HG02938 (cell line): Measurements from ENCODE around the gene WDR89.
"Not testable (repeated sequence)": the region's sequence is repeated elsewhere in the genome, so short reads cannot be mapped to it uniquely, and the experiment has no call there.

Source experiments
- ATAC-seq: cut with Tn5 transposase; IDR thresholded peaks from one replicate; pipeline ENCODE4 v1.9.1; 2021; ENCODE audit warnings: mild to moderate bottlenecking, moderate library complexity; ENCODE audit not compliant: unreplicated experiment

The WDR89 gene

DNA sequence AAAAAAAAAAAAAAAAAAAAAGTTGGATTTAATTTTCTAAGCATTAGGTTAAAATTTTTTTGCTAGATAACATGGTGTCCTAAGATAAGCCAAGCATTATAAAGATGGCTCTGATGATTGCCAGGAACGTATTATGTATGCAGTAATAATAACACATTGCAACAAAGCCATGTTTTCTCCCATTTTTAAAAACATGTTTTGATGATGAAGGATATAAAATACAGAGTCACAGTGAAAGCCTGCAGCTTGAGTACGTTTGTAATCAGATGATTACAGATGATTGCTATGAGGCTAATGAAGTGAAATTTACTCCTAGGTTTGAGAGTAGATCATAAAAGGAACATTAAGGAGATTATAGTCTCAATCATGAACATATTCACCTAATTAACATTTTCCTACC, 13.3 kb upstream of the WDR89 start:
- ATAC-seq: no peak

DNA sequence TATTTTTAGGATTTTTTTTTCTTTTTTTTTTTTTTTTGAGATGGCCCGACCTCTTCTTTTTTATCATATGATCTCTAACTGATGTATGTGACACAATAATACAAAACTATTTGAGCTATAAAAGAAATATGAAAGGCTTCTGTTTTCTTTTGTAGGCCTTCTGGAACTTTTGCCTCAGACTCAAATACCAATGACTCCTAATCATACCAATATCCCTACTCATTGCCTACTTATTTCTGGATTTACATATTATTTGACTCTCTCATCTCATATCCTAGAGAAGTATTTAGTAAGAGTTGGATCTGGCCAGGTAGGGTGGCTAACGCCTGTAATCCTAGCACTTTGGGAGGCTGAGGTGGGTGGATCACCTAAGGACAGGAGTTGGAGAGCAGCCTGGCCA, 12.7 kb upstream of the WDR89 start:
- ATAC-seq: no peak

DNA sequence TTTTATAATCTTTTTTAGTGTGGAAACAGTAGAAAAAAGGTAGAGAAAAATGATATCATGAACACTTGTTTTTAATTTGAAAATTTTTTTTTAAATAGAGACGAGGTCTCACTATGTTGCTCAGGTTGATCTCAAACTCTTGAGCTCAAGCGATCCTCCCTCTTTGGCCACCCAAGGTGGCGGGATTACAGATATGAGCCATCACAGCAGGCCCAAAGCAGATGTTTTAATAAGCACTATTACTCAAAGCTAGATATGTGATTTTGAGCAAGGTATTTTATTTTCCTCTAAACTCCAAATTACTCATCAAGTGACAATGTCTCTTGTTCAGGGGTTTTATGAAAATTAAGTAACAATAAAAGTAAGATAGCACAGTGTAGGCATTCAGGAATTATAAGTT, 10.7 kb upstream of the WDR89 start:
- no peak for ATAC-seq

DNA sequence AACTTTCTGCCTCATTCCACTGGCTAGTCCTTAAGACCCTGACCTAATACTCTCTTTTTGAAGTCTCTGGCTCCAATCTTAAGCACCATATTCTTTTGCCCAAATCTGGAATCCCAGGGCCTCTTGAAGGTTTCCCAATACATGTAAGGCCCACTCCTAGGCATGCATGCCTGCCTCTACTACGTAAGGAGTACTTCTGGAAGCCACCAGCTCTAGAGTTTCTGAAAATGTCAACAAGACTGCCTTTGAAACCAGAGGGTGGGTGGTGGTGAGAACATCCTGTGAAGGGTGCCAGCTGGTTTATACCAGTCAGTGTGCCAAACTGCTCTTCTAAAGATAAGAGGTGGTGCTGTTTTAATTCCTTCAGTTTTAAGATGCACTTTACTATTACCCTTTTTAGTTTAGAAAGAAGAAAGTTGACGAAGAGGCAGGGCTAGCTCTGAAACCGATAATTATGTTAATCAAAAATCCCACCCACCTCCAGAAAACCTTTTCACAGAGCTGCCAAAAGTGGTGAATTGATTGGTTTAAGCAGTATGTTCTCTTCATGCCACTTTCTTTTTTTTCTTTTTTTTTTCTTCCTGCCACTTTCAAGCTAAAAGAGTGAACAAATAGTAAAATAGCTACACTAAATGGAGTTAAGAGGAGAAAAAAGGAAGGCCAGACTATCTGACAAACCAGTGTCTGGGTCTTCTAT, 8.7 kb upstream of the WDR89 start:
- ATAC-seq: no peak

DNA sequence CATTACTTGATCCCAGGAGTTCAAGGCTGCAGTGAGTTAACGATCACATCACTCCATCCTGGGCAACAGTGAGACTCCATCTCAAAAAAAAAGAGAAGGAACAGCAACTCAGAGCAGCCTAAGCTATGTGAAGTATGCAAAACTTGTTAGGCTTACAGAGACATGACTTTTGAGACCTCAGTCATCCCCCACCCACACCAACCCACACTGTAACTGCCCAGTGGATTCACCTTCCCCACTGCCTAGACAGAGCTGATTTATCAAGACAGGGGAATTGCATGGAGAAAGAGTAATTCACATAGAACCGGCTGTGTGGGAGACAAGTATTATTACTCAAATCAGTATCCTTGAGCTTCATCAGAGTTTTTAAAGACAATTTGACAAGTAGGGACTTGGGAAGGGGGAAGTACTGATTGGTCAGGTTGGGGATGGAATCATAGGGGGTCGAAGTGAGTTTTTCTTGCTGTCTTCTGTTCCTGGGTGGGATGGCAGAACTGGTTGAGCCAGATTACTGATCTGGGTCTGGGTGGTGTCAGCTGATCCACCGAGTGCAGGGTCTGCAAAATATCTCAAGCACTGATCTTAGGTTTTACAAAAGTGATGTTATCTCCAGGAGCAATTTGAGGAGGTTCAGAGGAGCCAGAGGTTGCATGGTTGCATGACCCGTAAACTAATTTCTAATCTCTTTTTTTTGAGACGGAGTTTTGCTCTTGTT, 6.2 kb upstream of the WDR89 start:
- no peak for ATAC-seq

DNA sequence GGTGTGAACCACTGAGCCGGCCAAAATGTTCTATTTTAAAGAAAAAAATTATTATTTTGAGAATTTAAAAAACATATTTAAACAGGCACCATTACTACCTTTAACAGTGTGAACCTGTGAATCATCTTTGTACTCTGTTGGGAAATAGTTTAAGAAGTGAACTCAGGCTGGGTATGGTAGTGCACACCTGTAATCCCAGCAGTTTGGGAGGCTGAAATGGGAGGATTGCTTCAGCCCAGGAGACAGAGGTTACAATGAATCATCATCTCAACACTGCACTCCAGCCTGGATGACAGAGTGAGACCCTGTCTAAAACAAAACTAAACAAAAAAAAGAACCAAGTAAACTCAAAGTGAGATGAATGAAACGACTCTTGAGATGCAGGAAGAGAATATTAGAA, 3.1 kb upstream of the WDR89 start:
- no peak for ATAC-seq

DNA sequence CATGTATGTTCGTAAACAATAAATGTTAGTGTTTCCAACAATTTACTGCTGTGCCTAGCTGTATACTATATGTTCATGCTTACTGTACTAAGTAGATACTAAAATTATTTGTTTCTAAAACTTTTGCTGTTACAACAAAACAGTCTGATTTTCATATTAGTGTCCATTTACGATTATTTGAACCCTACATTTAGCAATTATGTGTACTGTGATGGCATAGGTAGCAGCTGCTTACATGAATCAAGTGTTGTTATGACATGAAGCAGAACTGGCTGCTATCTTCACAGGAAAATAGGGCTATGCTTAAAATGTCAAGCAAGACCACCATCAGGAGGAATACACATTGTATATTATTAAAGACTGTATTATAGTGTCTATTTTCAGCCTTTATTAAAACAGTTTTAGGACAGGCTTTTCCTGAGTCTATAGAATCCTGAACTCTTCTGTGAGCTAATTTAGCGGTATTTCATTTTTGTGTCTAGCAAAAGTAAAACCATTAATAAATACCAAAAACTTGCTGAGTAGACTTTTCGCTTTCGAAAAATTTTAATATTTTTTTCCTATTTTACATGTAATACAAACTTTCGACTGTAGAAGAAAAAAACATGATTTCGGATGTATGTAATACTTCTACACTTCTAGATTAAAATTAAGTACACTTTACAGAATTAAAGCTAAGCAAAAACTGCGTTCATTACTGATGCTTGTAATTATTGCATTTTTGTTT, 1.1 kb upstream of the WDR89 start:
- no peak for ATAC-seq

DNA sequence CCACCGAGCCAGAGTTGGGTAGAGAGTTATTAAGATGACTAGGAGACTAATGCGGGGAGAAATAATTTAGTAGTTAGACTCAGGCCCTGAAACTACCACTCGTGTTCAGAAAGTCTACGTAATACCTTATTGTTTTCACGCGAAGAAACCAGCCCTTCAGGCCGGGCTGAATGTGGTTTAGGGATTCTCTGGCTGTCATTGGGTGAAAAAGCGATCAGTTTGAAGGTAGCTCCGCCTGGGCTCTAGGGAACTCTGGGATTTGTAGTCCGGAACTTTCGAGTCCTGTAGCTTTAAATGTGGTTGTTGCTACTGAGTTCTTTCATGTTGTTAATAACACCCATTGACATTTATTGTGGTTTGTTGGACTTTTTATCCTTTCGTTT, 549 bp upstream of the WDR89 start:
- ATAC-seq: peak; percentile 63

DNA sequence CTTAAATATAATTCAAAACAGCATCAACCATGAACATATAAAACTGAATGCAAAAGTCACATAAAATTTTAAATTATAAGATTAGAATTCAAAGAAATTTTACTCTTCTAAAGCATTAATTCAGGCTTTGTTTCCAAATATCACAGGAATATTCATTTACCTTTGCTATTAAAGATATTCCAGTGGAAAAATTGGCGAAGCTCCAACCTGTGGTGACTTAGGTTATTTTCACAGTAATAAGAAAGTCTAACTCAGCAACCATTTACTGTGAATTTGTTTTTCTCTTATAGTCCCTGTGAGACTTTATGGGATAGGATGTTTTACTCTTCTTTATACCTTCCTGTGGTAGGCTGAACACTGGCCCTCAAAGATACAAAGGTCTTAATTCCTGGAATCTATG, 3.2 kb downstream of the WDR89 start:
- ATAC-seq: no peak

DNA sequence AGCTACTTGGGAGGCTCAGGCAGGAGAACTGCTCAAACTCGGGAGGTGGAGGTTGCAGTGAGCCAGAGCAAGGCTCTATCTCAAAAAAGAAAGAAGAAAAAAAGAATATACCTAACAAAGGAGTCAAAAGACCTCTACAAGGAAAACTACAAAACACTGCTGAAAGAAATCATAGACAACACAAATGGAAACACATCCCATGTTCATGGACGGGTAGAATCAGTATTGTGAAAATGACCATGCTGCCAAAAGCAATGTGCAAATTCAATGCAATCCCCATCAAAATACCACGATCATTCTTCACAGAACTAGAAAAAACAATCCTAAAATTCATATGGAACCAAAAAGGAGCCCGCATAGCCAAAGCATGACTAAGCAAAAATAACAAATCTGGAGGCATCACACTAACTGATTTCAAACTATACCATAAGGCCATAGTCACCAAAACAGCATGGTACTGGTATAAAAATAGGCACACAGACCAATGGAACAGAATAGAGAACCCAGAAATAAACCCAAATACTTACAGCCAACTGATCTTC, 5.5 kb downstream of the WDR89 start:
- not testable (repeated sequence) for ATAC-seq

DNA sequence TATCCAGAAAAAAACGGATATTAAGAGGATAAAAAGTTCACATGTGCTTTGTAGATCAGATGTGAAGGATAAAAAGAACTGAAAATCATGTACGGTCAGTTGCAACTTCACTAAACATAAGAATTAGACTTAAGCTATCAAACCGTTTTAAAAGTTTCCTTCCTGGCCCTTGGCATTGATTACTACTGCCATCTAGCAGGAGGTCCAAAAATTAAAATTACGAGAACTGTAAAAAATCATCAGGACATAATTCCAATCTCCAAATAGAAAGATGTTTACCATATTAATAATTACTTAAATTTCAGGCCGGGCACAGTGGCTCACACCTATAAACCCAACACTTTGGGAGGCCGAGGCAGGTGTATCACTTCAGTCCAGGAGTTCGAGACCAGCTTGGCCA, 7.9 kb downstream of the WDR89 start:
- no peak for ATAC-seq

DNA sequence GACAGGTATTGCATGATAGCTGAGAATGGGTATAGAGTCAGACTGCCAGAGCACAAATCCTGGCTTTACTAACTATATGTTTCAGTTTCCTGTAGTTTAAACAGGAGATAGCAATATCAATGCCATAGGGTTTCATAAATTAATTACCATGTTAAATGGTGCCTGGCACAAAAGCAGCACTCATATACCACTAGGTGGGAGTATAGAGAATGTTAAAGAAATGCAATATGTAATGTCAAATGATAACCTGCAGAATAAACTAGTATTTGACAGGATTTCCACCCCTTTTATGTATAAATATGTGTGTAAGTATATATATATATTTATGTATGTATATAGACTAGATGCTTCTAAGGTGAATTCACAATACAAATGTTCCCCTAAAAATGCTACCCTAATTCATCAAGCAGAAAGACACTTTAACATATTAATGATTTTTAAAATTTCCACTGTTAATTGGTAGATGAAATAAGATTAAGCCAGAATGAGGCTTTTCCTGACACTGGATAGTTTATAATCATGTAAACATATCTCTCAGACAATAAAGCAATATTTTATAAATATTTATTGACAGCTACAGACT, 8.6 kb downstream of the WDR89 start:
- ATAC-seq: peak; percentile 62

DNA sequence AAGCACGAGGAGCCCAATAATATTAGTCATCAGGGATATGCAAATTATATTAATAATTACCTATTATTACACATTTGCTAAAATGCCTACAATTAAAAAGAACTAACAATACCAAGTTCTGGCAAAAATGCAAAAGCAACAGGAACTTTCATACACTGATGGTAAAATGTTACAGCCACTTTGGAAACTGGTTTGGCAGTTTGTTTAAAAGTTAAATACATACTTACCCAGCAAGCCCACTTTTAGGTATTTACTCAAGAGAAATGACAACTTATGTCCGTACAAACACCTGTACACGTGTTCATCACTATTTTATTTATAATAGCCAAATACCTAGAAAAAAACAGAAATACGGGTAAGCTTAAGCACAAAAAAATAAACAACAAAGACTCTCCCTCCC, 17.0 kb downstream of the WDR89 start:
- no peak for ATAC-seq

DNA sequence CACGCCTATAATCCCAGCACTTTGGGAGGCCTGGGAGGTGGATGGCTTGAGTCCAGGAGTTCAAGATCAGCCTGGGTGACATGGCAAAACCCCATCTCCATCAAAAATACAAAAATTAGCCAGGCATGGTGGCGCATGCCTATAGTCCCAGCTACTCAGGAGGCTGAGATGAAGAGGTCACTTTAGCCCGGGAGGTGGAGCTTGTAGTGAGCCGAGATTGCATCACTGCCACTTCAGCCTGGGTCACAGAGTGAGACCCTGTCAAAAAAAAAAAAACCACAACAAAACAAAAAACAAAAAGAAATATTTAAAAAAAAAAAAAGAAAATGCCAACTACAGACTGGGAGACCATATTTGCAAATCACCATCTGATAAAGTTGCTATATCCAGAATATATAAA, 17.5 kb downstream of the WDR89 start:
- no peak for ATAC-seq

DNA sequence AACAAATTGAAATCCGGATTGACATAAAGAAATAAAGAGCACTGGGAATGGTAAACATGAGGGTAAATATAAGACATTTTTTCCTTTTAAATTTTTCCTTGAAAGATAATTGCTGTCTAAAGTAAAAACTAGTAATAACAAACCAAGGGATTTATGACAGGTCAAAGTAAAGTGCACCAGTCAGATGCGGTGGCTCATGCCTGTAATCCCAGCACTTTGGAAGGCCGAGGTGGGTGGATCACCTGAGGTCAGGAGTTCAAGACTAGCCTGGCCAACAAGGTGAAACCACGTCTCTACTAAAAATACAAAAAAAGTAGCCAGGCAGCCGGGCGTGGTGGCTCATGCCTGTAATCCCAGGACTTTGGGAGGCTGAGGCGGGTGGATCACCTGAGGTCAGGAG, 19.7 kb downstream of the WDR89 start:
- ATAC-seq: not testable (repeated sequence)

DNA sequence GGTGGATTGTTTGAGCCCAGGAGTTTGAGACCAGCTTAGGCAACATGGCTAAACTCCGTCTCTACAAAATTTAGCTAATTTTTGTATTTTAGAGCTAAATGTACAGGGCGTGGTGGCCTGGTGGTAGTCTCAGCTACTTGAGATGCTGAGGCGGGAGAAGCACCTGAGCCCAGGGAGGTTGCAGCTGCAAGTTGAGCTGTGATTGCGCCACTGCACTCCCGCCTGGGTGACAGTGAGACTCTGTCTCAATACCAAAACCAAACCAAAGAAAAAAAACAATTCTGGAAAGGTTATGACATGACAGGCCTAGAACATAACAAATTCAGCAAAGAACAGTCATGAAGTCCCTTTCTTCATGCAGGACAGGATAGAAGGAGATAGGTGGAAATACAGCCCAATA, 25.7 kb downstream of the WDR89 start:
- no peak for ATAC-seq

DNA sequence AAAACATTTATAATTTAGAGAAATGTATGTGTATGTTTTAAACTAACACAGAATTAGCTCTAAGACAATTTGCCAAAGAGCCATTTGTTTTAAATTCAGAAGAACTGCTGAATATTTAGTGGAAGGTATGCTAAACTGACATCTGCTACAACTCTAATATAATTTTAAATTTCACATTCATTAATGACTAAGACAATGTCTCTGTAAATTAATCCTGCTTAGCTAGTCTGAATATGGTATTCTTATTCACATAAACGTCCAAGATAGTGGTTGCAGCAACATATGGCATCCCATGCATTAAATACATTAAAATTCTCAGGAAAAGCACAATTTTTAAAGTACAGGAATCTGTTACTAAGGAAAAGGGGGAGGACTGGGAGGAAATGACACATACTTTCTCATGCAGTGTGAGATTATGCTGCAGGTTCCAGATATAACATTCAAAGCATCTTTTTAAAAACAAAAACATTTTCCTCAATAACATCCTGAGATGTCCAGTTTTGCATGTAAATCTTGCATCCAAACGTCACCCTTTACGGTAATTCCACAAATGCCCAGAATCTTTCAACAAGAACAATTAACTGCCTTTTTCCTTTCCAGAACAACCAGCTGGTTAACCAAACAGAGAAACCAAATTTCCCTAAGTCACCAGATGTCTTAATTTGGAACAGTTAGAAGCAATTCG, 26.9 kb downstream of the WDR89 start:
- ATAC-seq: no peak

DNA sequence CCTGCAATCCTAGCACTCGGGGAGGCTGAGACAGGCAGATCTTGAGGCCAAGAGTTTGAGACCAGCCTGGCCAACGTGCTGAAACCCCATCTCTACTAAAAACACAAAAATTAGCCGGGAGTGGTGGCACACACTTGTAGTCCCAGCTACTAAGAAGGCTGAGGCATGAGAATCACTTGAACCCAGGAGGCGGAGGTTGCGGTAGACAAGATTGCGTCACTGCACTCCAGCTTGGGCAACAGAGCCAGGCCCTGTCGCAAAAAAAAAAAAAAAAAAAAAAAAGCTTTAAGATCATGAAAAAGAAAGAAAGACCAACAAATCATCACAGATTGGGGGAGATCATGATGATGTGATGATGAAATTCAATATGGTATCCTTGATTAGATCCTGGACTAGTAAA, 30.6 kb downstream of the WDR89 start:
- no peak for ATAC-seq

DNA sequence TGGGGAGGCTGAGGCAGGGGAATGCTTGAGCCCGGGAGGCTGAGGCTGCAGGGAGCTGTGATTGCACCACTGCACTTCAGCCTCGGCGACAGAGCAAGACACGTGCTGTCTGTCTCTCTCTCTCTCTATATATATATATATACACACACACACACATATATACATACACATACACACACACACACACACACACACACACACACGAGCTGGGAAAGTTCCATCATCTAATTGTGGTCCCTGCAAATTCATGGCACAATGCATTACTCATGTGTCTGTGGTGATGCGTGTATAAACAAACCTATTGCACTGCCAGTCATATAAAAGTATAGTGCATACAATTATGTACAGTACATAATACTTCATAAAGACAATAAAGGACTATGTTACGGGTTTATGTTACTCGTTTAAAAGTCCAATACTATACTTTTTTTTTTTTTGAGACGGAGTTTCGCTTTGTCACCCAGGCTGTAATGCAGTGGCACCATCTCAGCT, 36.6 kb downstream of the WDR89 start:
- no peak for ATAC-seq

DNA sequence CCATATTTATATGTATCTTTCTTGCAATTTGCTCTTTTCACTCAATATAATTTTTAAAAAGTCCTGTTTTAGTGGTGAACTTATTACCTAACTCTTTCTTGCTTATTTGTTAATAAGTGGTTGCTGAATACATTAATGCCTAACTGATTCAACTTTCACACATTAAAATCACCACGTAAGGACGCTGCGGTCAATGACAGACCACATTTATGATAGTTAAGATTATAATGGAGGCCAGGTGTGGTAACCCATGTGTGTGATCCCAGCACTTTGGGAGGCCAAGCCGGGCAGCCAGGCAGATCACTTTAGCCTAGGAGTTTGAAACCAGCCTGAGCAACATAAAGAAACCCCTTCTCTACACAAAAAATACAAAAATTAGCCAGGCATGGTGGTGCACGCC, 37.0 kb downstream of the WDR89 start:
- ATAC-seq: no peak

DNA sequence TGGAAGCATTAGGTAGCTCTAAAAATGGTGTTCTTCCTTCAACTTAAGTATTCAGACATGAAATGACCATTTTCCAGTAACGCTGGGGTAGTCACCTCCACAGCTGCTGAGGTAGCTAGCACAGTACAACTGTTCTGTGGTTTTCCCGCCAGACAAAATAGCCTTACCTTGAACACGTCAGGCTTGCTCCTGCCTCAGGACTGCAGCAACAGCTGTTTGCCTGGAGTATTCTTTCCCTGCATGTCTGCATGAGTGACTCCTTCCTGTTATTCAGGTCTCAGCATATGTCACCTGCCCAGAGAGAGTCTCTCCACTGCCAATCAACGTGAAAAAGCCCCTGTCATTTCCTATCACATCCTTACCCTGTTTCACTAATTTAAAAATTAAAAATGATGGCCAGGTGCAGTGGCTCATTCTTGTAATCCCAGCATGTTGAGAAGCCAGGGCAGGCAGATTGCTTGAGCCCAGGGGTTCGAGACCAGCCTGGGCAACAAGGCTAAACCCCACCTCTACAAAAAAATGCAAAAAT, 37.9 kb downstream of the WDR89 start:
- no peak for ATAC-seq
